LHCN-M2 (cell line): Measurements from ENCODE around the gene SLC25A52. TPM values are rescaled to one million over a fixed set of nuclear protein-coding genes. Genes with fewer than 3 reads are reported as not detected.
"Not testable (repeated sequence)": the region's sequence is repeated elsewhere in the genome, so short reads cannot be mapped to it uniquely, and the experiment has no call there.

Source experiments
- DNase-seq: peaks from one replicate; pipeline ENCODE4 v3.0.0-alpha.2; 2012; ENCODE audit warnings: low read depth
- polyA plus RNA-seq: library from polyadenylated mRNA; unstranded; fragments of >200 nt; gene quantifications from one replicate; pipeline ENCODE4 v1.2.1, GENCODE V29; 2012; ENCODE audit warnings: missing spikeins
- total RNA-seq: library from RNA; depleted of rRNA; stranded (reverse); fragments of >200 nt; gene quantifications from 2 replicates; pipeline ENCODE4 v1.2.3, GENCODE V29; 2014; rRNA removed

SLC25A52 gene, protein sequence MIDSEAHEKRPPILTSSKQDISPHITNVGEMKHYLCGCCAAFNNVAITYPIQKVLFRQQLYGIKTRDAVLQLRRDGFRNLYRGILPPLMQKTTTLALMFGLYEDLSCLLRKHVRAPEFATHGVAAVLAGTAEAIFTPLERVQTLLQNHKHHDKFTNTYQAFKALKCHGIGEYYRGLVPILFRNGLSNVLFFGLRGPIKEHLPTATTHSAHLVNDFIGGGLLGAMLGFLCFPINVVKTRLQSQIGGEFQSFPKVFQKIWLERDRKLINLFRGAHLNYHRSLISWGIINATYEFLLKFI
- total RNA-seq = not detected in 2 replicates
- polyA plus RNA-seq = not detected

DNA sequence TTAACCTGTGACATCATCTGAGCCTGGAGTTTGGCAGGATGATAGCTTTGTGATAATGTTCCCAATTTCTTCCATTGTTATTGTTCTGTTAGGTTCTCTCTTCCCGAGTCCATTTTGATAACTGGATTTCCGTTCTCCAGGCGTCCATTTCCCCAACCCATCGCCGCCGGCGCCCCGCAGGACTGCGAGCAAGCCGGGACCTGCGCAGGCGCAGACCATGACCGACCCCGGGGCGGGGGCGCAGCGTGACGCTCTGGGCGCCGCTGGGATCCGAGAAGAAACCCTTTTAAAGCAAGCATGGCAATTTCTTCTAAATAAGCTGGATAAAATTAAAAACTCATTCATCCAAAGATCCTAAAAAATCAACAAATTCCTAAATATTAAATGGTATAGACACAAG lies at the start of gene SLC25A52:
Gene SLC25A52 (minus strand): TSS at position 186 of the 400 bp plus-strand sequence. CDS start 219 bp downstream, outside the sequence.
- no peak for DNase-seq

DNA sequence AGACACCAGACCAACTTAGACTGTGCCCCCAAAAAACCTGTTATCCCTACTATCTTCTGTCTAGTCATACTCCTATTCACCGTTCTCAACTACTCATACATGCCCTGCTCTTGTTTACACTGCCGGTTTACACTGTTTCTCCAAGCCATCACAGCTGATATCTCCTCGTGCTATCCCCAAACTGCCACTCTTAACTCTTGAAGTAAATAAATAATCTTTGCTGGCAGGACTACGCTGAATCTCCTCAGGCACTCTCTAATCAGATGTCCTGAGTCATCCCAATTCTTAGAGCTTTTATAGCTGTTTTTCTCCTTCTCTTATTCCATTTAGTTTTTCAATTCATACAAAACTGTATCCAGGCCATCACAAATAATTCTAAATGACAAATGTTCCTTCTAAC lies 48.4 kb upstream of the SLC25A52 start:
- DNase-seq = not testable (repeated sequence)

DNA sequence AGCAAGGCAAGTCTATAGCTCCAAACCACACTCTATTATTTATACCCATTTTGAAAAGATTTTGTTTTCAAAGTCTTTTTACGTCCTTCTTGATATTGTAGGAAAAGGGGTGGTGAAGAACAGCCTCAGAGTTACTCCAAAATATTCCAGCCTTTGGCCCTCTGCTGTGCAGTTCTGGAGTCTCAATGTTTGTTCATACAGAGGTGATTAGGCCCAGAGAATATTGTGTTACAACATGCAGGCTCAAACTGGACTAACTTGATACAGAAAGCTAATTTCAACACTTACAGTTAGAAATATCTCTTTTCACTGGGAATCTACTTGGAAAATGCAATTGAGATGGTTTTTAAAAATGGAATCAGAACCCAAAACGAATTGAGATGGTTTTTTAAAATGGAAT lies 40.4 kb upstream of the SLC25A52 start:
- DNase-seq = no peak

DNA sequence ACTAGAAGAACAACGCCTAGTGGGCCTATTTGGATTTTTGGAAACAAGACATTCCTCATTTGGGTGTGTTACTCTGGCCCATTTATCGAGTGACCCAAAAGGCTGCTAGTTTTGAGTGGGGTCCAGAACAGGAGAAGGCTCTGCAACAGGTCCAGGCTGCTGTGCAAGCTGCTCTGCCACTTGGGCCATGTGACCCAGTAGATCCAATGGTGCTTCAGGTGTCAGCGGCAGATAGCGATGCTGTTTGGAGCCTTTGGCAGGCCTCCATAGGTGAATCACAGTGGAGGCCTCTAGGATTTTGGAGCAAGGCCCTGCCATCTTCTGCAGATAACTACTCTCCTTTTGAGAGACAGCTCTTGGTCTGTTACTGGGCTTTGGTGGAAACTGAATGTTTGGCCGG lies 38.6 kb upstream of the SLC25A52 start:
- not testable (repeated sequence) for DNase-seq

DNA sequence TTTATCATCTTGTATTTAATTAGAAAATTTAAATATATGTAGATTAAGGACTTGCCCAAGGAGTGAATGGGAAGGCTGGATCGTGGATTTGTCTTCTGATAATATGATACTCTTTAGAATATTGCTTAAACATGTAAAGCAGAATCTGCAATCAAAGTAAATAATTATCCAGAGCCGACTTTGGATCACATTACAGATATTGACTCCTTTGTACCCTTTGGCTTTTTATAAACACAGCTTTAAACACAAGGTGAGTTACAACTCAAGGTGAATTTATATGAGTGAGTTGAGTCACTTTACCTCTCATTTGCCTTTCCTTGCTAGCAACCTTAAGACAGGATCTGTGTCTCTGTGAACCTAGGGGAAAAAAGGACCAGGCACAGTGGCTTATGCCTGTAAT lies 37.7 kb upstream of the SLC25A52 start:
- DNase-seq = no peak

DNA sequence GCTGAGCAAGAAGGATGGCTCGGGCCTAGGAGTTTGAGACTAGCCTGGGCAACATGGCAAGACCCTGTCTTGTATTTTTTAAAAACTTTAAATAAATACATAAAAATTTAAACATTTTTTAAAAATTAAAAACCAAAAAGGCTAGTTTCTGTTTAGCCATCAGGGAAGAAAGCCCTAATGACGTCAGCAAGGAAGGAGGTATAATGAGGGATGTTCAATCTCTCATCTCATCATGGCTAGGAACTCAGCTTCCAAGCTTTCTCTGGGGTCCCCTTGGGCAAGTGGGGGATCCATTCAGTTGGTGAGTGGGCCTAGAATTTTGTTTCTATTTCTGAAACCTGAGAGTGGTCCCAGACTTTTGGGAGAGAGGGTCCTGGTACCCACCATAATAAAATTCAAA lies 35.1 kb upstream of the SLC25A52 start:
- DNase-seq = no peak

DNA sequence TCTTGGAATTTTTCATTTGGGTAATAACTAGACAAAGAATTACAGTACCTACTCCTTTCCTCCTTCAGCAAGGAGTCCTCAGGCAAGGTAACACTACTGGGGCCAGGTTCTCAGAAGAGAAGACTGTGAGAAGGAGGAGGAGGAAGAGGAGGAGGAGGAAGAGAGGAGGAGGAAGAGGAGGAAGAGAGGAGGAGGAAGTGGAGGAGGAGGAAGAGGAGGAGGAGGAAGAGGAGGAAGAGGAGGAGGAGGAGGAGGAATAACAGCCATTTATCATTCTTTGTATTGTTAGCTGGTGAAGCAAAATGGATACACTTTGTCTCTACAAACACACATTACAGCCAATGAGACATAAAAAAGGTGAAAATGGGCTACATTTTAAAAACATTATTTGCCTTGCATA lies 32.9 kb upstream of the SLC25A52 start:
- DNase-seq = no peak

DNA sequence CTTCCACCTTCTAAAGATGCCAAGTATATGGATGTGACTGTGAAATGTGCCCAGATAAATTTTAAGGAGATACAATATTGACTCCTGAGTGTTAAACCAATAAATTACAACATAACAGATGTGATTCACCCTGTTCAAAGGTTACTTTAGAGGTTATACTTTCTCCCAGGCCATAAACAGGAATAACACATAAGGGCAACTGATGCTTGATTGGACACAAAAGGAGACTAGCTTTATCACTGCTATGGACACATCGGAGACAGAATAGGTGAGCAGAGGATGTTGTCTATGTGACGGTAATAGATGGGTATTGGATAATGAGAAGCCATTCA lies 31.9 kb upstream of the SLC25A52 start:
- DNase-seq = no peak

DNA sequence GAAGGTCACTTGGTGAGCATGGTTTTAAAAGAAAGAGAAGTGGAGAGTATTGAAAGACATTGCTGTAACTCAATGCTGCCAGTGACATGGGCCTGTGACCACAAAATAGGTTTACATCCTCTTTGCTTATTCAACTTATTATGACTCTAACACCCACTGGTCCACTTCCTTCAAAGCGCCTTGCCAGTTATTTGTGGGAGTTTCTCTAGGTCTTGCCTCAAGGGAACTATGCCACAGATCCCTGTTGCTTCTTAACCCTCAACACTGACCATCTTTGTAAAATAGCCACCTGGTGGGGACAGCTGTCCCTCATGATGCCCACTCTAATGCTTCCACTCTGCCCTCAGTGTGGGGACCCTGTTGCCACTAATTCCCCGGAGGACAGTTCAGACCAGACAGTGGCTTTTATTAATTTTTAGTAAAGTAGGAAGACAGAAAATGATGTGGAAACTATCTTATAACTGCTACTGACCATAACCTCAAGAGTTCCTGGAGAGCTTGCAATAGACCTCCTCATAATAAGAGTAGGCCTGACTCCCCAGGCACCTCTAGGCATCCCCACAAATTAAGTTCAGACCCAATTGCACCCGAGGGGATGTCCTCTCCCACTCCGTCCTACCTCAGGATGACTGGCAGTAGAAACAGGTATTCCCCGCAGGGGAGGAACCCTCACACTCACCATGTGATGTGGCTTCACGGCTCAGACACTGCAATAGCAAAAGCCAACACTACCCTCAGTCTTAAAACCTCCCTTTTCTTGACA lies 31.3 kb upstream of the SLC25A52 start:
- no peak for DNase-seq

DNA sequence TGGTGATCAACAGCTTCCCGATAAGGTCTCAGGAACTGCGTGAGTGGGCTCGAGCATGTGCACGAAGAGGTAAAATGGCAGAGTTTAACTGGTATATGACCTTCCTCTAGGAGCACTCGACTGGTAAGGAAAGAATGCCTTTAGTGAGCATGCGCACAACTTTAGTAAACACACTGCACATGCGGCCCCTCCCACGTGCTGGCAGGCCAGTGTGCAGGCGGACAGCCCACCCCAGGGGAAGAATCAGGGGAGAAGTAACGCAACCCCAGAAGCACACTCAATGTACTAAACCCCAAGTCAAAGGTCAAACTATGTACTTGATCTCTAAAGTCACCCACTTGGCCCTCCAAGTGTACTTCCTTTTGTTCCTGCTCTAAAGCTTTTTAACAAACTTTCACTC lies 28.7 kb upstream of the SLC25A52 start:
- DNase-seq = no peak

DNA sequence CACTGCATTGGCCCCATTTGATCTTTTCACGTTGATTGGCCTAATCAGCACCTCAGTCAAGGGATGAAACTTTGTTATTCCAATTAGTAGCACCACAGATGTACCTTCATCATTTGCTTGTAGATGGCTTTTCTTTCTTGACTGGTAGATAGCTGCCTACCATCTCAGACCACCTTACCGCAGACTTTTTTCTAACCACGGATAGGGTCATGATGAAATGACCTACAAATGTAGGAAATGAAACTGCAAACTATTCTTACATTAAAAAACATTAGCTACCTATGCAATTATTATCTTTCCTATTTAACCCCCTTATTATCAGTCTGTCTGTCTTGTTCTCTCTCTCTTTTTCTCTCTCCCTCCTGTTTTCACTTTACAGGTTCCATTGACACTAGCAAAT lies 22.4 kb upstream of the SLC25A52 start:
- DNase-seq = no peak

DNA sequence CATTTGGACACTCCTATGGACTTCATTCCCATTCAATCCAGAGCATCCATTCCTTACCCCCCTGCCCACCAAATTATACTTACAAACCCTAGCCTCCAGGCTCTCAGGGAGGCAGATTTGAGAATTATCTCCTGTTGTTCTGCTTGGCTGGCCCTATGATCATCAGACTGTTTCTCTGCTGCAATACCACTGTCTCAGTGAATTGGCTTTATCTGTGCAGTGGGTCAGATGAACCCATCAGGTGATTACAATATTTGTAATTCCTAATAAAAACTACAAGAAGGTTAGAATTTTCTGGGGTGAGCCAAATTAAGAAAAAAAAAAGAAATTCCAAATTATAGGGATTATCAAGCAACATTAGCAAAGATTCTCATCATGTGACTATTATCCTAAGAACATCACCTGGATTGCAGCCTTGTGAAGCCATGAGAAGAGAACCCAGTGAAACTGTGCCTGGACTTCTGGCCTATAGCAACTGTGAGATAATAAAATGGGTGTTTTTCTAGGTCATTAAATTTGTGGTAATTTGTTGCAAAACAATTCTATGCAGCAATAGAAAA lies 17.8 kb upstream of the SLC25A52 start:
- DNase-seq = no peak

DNA sequence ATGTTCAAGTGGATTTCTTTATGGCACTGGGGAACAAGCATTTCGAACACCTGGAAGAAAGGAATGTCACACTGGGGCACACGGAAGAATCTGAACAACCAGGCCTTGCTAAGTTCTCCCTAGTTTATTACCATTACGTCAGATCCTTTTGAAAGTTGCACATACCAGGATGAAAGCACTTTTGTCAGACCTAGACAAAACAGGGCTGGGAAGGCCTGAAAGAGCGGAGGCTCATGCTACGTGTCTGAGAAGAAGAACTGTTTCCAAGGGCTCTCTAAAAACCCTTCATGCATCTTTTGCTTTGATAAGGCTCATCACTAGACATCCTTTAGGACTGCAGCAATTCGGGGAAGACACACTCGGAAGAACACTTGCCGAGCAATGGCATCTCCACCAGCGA lies 15.4 kb upstream of the SLC25A52 start:
- no peak for DNase-seq

DNA sequence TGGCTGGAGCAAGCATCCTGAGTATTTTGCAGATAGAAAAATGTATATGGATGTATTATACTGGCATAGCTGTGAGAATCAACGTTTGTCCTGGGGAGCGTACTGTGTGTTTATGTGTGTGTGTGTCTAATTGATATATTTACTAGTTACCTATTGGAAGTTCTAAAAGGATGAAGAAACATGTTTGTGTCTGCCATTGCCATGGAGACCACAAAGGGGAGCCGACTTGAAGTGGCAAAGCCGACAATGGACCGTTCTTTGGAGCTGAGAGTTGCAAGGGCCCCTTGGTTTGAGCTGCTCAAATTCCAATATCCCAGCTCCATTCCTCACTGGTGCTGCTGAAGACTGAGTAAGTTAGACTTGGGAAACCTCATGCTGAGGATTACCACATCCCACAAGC lies 14.3 kb upstream of the SLC25A52 start:
- DNase-seq = no peak

DNA sequence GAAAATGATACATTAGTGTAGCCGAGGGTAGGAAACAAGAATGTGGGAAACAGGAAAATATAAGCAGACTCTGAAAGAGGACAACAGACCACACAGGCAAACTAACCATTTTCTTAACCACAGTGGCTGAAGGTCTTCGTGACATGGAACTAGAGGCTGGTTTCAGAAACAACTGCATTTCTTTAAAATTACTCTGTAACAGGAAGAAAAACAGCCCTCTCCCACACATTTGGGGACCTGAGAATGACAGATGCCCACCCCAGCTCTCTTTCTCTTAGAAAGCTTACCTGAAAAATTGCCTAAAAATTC lies 13.8 kb upstream of the SLC25A52 start:
- DNase-seq = no peak

DNA sequence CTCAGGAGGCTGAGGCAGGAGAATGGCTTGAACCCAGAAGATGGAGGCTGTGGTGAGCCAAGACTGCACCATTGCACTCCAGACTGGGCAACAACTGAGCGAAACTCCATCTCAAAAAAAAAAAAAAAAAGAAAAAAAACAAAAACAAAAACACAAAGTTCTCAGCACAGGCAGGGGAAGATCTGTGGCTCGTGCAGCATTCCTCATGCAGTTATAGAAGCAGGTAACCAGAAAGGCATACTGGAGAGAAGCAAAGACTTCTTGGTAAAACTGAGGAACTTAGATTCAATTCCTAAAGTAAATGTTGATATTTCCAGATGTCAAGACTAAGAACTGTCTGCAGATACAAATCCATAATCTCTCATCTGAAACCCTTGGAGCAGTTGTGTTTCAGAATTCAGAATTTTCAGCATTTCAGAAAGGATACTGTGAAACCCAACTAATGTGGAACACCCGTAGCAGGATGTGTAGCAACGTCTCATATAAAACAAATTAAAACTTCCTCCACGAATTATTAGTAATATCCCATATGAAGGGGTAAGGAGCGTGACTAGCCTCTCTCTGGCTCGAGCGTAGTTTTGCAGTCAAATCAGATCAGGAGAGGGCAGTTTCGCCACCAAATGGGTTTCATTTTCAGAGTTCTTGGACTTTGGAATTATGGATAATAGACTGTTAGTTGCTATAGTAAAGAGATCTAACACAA lies 13.2 kb upstream of the SLC25A52 start:
- no peak for DNase-seq

DNA sequence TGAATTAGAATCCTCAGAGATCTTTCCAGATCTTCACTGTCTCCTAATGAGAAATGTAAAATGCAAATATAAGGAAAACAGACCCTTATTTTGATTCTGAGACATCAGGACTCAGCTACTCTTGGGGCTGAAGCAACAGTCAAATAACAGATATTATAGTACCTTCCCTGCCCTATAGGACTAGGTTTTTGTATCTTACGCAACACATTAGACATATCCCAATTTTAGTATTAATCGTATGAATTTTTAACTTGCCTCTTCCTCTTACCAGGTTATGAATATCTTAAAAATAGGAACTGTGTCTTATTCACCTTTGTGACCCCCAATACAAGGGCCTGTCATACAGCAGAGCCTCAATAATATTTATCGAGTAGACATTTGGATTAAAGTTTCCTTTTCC lies 12.0 kb upstream of the SLC25A52 start:
- no peak for DNase-seq

DNA sequence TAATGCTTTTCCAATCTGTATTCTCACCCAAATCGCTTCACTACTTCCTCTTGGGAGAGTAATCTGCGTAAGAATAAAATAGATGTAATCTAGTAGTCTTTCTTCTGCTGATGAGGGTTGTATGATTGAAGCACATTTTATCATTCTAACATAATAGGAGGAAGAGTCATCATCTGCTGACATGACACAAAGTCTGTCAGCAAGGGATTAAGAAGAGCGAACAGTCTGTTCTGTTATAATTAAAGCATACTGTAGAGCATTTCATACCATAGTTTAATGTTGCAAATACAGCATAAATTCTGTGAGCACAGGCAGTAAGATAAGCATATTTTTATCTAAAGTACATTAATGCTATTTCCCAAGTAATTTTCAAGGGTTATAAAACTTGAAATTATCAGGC lies 10.4 kb downstream of the SLC25A52 start:
- no peak for DNase-seq

DNA sequence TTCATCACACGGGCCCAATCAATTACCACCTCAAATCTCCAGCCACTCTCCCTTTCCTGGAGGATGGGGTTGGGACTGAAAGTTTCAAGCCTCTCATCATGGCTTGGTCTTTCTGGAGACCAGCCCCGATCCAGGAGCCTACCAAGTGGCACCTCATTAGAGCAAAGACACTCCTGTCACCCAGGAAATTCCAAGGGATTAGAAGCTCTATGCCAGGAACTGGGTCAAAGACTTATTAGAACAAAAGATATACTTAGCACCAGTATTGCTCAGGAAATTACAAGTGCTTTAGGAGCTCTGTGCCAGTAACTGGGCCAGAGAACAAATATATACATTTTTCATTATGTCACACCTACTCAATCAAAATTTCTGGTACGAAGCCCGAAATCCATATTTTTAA lies 14.3 kb downstream of the SLC25A52 start:
- no peak for DNase-seq

DNA sequence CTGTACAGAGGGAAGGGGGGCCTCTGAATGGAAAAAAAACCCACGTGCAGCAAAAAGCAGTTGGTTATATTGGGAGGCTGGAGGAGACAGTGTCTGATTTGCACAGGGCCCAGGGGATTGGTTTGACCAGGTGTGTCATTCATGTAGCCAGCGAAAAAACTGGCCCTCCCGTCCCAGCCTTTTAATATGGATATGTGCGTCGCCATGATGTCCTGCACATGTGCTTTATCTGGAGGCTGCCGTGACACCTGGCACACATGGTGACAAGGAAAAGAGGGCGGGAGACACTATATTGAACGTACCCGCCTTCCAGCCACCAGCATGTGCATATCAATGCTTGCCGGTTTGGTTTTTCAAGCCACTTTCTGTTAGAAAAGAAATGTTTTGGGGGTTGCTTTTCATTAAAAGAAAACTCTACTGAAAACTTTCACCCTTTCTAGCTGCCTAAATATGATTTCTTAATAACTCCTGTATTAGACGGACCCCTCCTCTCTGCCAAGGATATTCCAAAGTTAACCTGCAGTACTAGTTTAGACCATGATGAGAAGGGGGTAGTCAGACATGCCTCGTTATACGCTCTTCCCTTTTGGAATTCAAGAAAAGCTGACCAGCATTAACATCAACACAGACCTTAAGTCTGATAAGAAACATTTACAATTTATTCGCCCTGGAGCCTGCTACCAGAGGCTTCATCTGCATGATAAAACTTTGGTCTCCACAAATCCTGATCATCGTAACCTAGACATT lies 16.2 kb downstream of the SLC25A52 start:
- no peak for DNase-seq

DNA sequence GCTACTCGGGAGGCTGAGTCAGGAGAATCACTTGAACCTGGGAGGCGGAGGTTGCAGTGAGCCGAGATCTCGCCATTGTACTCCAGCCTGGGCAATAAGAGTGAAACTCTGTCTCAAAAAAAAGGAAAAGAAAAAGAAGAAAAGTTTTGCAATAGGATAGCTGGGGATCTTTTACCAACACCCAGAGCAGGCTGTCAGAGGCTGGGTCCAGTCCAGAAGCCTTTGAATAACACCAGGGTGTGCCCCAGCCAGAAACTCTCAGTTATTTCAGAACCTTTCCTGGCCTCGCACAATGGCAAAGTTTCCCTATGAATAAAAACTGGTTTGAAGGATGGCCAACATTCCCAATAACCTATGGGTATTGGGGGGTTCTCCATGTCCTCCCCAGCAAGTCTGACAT lies 17.1 kb downstream of the SLC25A52 start:
- DNase-seq = not testable (repeated sequence)
